ENCODE data around the gene WDR1.

- no peak for TF ChIP-seq CTCF (IDR thresholded peaks at IDR 0.05 in 2 of 3, conservative IDR thresholded peaks at IDR 0.05 in 1 of 3; ENCODE audit: control insufficient read depth in 2 of 3, extremely low read depth in 1 of 3, insufficient read depth in 1 of 3, low read depth in 3 of 3, low read length in 3 of 3)
- no peak for TF ChIP-seq ASH2L (IDR thresholded peaks at IDR 0.05; ENCODE audit: borderline replicate concordance, low read depth)
- TF ChIP-seq ZBTB40 (IDR thresholded peaks at IDR 0.05; ENCODE audit: borderline replicate concordance) = no peak
- TF ChIP-seq IKZF2 (IDR thresholded peaks at IDR 0.05) = no peak
- no peak for TF ChIP-seq SUZ12 (IDR thresholded peaks at IDR 0.05; ENCODE audit: unreplicated experiment)
- TF ChIP-seq EGR1 (IDR thresholded peaks at IDR 0.05; ENCODE audit: borderline replicate concordance in 1 of 2, low read depth in 2 of 2, low read length in 2 of 2) = no peak
These were observed 2.0 kb downstream of the WDR1 start for GRCh38 chr4:10114607-10115006.

Data from GM12878 (cell line).